NB4 (cell line): Measurements from ENCODE around the gene SPSB1.

ENCODE experiments used
- DNase-seq: peaks from one replicate; pipeline ENCODE4 v3.0.0; 2010; ENCODE audit warnings: low read depth
- H3K4me3 ChIP-seq: one replicate; pipeline ENCODE4 v1.5.1; 2011; ENCODE audit warnings: mild to moderate bottlenecking, low read depth, low read length, moderate library complexity
- CTCF ChIP-seq: IDR thresholded peaks from one replicate; pipeline ENCODE4 v1.5.1; 2012; ENCODE audit warnings: low read depth, low read length
- MYC ChIP-seq: IDR thresholded peaks from 2 replicates; pipeline ENCODE4 v1.6.1; 2011; ENCODE audit warnings: low read depth, low read length
- POLR2A ChIP-seq: IDR thresholded peaks from 2 replicates; pipeline ENCODE4 v1.6.1; 2011; ENCODE audit warnings: mild to moderate bottlenecking; ENCODE audit not compliant: insufficient read length; ENCODE audit errors: extremely low read depth
- TF ChIP-seq, protein P1 (sequence below): IDR thresholded peaks from 2 replicates; pipeline ENCODE4 v1.6.1; 2011; ENCODE audit warnings: low read depth, low read length

Gene SPSB1

GRCh38 chr1:9263276-9263855 is 29.3 kb upstream of the SPSB1 start:
- TF ChIP-seq, protein P1, sequence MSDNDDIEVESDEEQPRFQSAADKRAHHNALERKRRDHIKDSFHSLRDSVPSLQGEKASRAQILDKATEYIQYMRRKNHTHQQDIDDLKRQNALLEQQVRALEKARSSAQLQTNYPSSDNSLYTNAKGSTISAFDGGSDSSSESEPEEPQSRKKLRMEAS = no peak
- no peak for TF ChIP-seq MYC
- no peak for TF ChIP-seq CTCF
- no peak for TF ChIP-seq POLR2A
- no peak overlapping the region for H3K4me3 ChIP-seq
- no peak for DNase-seq

DNA sequence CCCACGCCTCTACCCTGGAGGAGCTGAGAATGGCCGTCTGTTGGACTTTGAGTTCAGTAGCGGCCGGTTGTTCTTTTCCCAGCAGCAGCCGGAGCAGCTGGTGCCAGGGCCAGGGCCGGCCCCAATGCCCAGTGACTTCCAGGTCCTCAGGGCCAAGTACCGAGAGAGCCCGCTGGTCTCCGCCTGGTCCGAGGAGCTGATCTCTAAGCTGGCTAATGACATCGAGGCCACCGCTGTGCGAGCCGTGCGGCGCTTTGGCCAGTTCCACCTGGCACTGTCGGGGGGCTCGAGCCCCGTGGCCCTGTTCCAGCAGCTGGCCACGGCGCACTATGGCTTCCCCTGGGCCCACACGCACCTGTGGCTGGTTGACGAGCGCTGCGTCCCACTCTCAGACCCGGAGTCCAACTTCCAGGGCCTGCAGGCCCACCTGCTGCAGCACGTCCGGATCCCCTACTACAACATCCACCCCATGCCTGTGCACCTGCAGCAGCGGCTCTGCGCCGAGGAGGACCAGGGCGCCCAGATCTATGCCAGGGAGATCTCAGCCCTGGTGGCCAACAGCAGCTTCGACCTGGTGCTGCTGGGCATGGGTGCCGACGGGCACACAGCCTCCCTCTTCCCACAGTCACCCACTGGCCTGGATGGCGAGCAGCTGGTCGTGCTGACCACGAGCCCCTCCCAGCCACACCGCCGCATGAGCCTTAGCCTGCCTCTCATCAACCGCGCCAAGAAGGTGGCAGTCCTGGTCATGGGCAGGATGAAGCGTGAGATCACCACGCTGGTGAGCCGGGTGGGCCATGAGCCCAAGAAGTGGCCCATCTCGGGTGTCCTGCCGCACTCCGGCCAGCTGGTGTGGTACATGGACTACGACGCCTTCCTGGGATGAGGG is 28.5 kb upstream of the SPSB1 start:
- H3K4me3 ChIP-seq = no peak overlapping the region
- TF ChIP-seq MYC (no peak), POLR2A (no peak)
- no peak for DNase-seq

- TF ChIP-seq POLR2A = no peak
- TF ChIP-seq MYC = no peak
- TF ChIP-seq, protein P1 = no peak
- TF ChIP-seq CTCF = no peak
- no peak for DNase-seq
- no peak overlapping the region for H3K4me3 ChIP-seq
These were observed 27.7 kb upstream of the SPSB1 start for GRCh38 chr1:9265037-9265436.

GRCh38 chr1:9265968-9266367 is 26.7 kb upstream of the SPSB1 start:
- no peak overlapping the region for H3K4me3 ChIP-seq
- no peak for DNase-seq
- TF ChIP-seq POLR2A = no peak
- no peak for TF ChIP-seq MYC
- no peak for TF ChIP-seq CTCF
- TF ChIP-seq, protein P1 = no peak

GRCh38 chr1:9267352-9267686 is 25.4 kb upstream of the SPSB1 start:
- DNase-seq = no peak
- H3K4me3 ChIP-seq = no peak overlapping the region
- TF ChIP-seq POLR2A = no peak
- no peak for TF ChIP-seq CTCF
- no peak for TF ChIP-seq MYC
- TF ChIP-seq, protein P1 = no peak

- H3K4me3 ChIP-seq = no peak overlapping the region
- no peak for TF ChIP-seq MYC
- no peak for TF ChIP-seq POLR2A
- TF ChIP-seq CTCF = no peak
- TF ChIP-seq, protein P1 = no peak
- DNase-seq = no peak
These were observed 24.7 kb upstream of the SPSB1 start for GRCh38 chr1:9267827-9268581.
